GM18520 (cell line): ENCODE data around the gene CSRP1.
"Not testable (repeated sequence)": the region's sequence is repeated elsewhere in the genome, so short reads cannot be mapped to it uniquely, and the experiment has no call there.

Experiments
- ATAC-seq: cut with Tn5 transposase; IDR thresholded peaks from one replicate; pipeline ENCODE4 v1.9.1; 2021; ENCODE audit not compliant: unreplicated experiment

The CSRP1 gene

GRCh38 chr1:201537891-201538611, 31.1 kb upstream of the CSRP1 start:
- no peak for ATAC-seq

GRCh38 chr1:201537467-201537866, 30.5 kb upstream of the CSRP1 start:
- no peak for ATAC-seq

GRCh38 chr1:201537028-201537427, 30.1 kb upstream of the CSRP1 start:
- no peak for ATAC-seq

- no peak for ATAC-seq
These were observed 29.6 kb upstream of the CSRP1 start for GRCh38 chr1:201536558-201536957.

GRCh38 chr1:201535919-201536245, 29.0 kb upstream of the CSRP1 start:
- no peak for ATAC-seq

- no peak for ATAC-seq
These were observed 28.4 kb upstream of the CSRP1 start for GRCh38 chr1:201535046-201535918.

- ATAC-seq: no peak
These were observed 26.9 kb upstream of the CSRP1 start for GRCh38 chr1:201533836-201534235.

- no peak for ATAC-seq
These were observed 24.9 kb upstream of the CSRP1 start for GRCh38 chr1:201531551-201532425.

- ATAC-seq: no peak
These were observed 24.0 kb upstream of the CSRP1 start for GRCh38 chr1:201530741-201531531.

- ATAC-seq: no peak
These were observed 21.8 kb upstream of the CSRP1 start for GRCh38 chr1:201528631-201529252.

- ATAC-seq: no peak
These were observed 21.0 kb upstream of the CSRP1 start for GRCh38 chr1:201527879-201528278.

GRCh38 chr1:201525193-201525778, 18.4 kb upstream of the CSRP1 start:
- no peak for ATAC-seq

GRCh38 chr1:201520046-201520575, 13.2 kb upstream of the CSRP1 start:
- not testable (repeated sequence) for ATAC-seq

GRCh38 chr1:201518071-201518470, 11.1 kb upstream of the CSRP1 start:
- no peak for ATAC-seq

- ATAC-seq: no peak
These were observed 10.7 kb upstream of the CSRP1 start for GRCh38 chr1:201517631-201518030.

- no peak for ATAC-seq
These were observed 9.7 kb upstream of the CSRP1 start for GRCh38 chr1:201516511-201517127.

- no peak for ATAC-seq
These were observed 9.0 kb upstream of the CSRP1 start for GRCh38 chr1:201515895-201516294.

GRCh38 chr1:201515062-201515750, 8.3 kb upstream of the CSRP1 start:
- ATAC-seq: no peak

GRCh38 chr1:201514466-201514865, 7.5 kb upstream of the CSRP1 start:
- no peak for ATAC-seq
